ENCODE data around the gene BCL10. TPM values are rescaled to one million over a fixed set of nuclear protein-coding genes. Genes with fewer than 3 reads are reported as not detected.

The BCL10 gene
- total RNA-seq, 3 donors from 2014 or later (not counting 1 experiment from before 2014, with no cell fraction given), result 46.3 to 49.2 (median 48.7) TPM

GRCh38 chr1:85224734-85225623 is 51.5 kb downstream of the BCL10 start:
- H3K27ac Mint-ChIP-seq, result no peak overlapping the region
- H3K27ac ChIP-seq (ENCODE audit: low read length), result no peak overlapping the region

GRCh38 chr1:85224295-85224694 is 52.1 kb downstream of the BCL10 start:
- Histone ChIP-seq H3K9me3 (ENCODE audit: control insufficient read depth, insufficient read depth, low read length) (no peaks in the 10 kb centered on the region), H3K4me1 (ENCODE audit: control insufficient read depth, insufficient read depth, low read length) (no peaks in the 10 kb centered on the region), H3K36me3 (ENCODE audit: control insufficient read depth, insufficient read depth, low read length) (no peaks in the 10 kb centered on the region), H3K27ac (ENCODE audit: low read length) (no peak overlapping the region), H3K4me3 (ENCODE audit: low read length) (no peak overlapping the region), H3K27me3 (ENCODE audit: control insufficient read depth, insufficient read depth, low read length) (no peaks in the 10 kb centered on the region)
- intact Hi-C loops (cut with micrococcal nuclease), result no loop called here
- ATAC-seq (no peak), DNase-seq (no peak)
- Mint-ChIP-seq H3K4me1 (no peaks in the 10 kb centered on the region), H3K9me3 (no peaks in the 10 kb centered on the region), H3K4me3 (no peak overlapping the region), H3K36me3 (no peaks in the 10 kb centered on the region), H3K27me3 (ENCODE audit: low read depth in 2 of 2) (peaks cover 9 to 51% of the 10 kb centered on the region in 2 donors), H3K27ac (no peak overlapping the region)
- TF ChIP-seq CTCF (IDR thresholded peaks at IDR 0.05), result no peak

More at GRCh38 chr1:85224734-85225623, 51.5 kb downstream of the BCL10 start:
- Histone ChIP-seq H3K4me3 (ENCODE audit: low read length) (no peak overlapping the region), H3K9me3 (ENCODE audit: control insufficient read depth, insufficient read depth, low read length) (no peaks in the 10 kb centered on the region), H3K4me1 (ENCODE audit: control insufficient read depth, insufficient read depth, low read length) (no peaks in the 10 kb centered on the region), H3K36me3 (ENCODE audit: control insufficient read depth, insufficient read depth, low read length) (no peaks in the 10 kb centered on the region), H3K27me3 (ENCODE audit: control insufficient read depth, insufficient read depth, low read length) (no peaks in the 10 kb centered on the region)
- Mint-ChIP-seq H3K4me3 (no peak overlapping the region), H3K36me3 (no peaks in the 10 kb centered on the region), H3K27me3 (ENCODE audit: low read depth in 2 of 2) (peaks cover 9 to 45% of the 10 kb centered on the region in 2 donors), H3K4me1 (no peaks in the 10 kb centered on the region), H3K9me3 (no peaks in the 10 kb centered on the region)
- no peak for TF ChIP-seq CTCF (IDR thresholded peaks at IDR 0.05)
- WGBS (ENCODE audit: insufficient coverage), result 68% methylated on average over 2 of the region's 3 CpGs
- intact Hi-C loops (cut with micrococcal nuclease), result no loop called here
- DNase-seq (no peak), ATAC-seq (no peak)

- Mint-ChIP-seq H3K4me3 (no peak overlapping the region), H3K4me1 (no peaks in the 10 kb centered on the region), H3K27ac (no peak overlapping the region), H3K27me3 (ENCODE audit: low read depth in 2 of 2) (peaks cover 9 to 59% of the 10 kb centered on the region in 2 donors), H3K9me3 (no peaks in the 10 kb centered on the region), H3K36me3 (no peaks in the 10 kb centered on the region)
- ATAC-seq (no peak), DNase-seq (no peak)
- intact Hi-C loops (cut with micrococcal nuclease), result no loop called here
- H3K4me1 ChIP-seq (ENCODE audit: control insufficient read depth, insufficient read depth, low read length), result no peaks in the 10 kb centered on the region
- H3K36me3 ChIP-seq (ENCODE audit: control insufficient read depth, insufficient read depth, low read length), result no peaks in the 10 kb centered on the region
- H3K27ac ChIP-seq (ENCODE audit: low read length), result no peak overlapping the region
- 68% methylated on average over 5 of the region's 5 CpGs for WGBS (ENCODE audit: insufficient coverage)
- H3K4me3 ChIP-seq (ENCODE audit: low read length), result no peak overlapping the region
- H3K9me3 ChIP-seq (ENCODE audit: control insufficient read depth, insufficient read depth, low read length), result no peaks in the 10 kb centered on the region
- no peak for TF ChIP-seq CTCF (IDR thresholded peaks at IDR 0.05)
- no peaks in the 10 kb centered on the region for H3K27me3 ChIP-seq (ENCODE audit: control insufficient read depth, insufficient read depth, low read length)
Measured at GRCh38 chr1:85223334-85223733, 53.1 kb downstream of the BCL10 start.
